ENCODE results near the gene RIBC1. TPM values are rescaled to one million over a fixed set of nuclear protein-coding genes. Genes with fewer than 3 reads are reported as not detected.

RIBC1 gene
- total and polyA plus RNA-seq, 2 experiments from 2014 or later = 0.45 to 0.55 TPM

DNA sequence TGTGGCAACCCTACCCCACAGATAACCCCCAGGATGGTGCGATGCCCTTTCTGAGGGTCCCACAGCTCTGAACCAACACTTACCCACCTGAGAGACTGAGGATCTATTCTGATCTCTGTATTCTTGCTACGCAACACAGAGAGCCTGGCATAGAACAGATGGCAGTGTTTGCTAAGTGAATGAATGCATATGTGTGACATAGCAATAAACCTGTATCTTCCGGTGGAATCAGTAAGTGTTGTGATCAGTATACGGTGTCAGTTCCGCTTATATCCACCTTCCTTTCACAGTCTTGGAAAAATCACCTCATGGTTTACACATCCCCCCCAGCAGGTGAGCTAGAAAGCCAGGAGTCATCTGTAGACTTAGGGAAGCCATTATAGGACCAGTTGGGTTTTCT is 17.4 kb downstream of the RIBC1 start:
- DNase-seq (ENCODE audit: low spot score) (no peak), ATAC-seq (no peak)

More for the DNA sequence above, 17.4 kb downstream of the RIBC1 start:
- H3K4me3 Mint-ChIP-seq = peak overlapping the region; percentile 77
- TF ChIP-seq NANOG (IDR thresholded peaks at IDR 0.05; ENCODE audit: borderline replicate concordance) (no peak), ZNF114 (CRISPR knock-in tag; IDR thresholded peaks at IDR 0.05) (no peak), REST (IDR thresholded peaks at IDR 0.05; ENCODE audit: unreplicated experiment) (no peak), STAT1 (IDR thresholded peaks at IDR 0.05; ENCODE audit: unreplicated experiment) (no peak), ETS1 (IDR thresholded peaks at IDR 0.05) (no peak), EZH2phosphoT487 (IDR thresholded peaks at IDR 0.05; ENCODE audit: unreplicated experiment) (no peak), POLR2AphosphoS5 (IDR thresholded peaks at IDR 0.05; ENCODE audit: low read depth) (no peak), ZNF331 (CRISPR knock-in tag; IDR thresholded peaks at IDR 0.05; ENCODE audit: low read depth) (no peak)
- Histone ChIP-seq H3K4me3 (peak overlapping the region; percentile 63), H3K27ac (ENCODE audit: low read depth) (no peak overlapping the region), H3K79me2 (replicated peaks; ENCODE audit: insufficient read depth) (no peaks in the 10 kb centered on the region), H3K36me3 (ENCODE audit: insufficient read depth) (no peaks in the 10 kb centered on the region), H3K9me2 (ENCODE audit: insufficient read depth) (no peaks in the 10 kb centered on the region), H3K27me3 (ENCODE audit: insufficient read depth) (peaks cover 21% of the 10 kb centered on the region), H3K4me2 (peak overlapping the region; percentile 86), H3F3A (replicated peaks; ENCODE audit: low read depth) (no peaks in the 10 kb centered on the region), H4K20me1 (replicated peaks; ENCODE audit: insufficient read depth) (no peaks in the 10 kb centered on the region), H3K4me1 (ENCODE audit: insufficient read depth) (peaks cover 6% of the 10 kb centered on the region; the same call in 1 of the 2 replicates), H2AFZ (peak overlapping the region; percentile 96)
- peaks cover 8% of the 10 kb centered on the region for H3K27me3 Mint-ChIP-seq (ENCODE audit: insufficient read depth, low read depth, poor library complexity)
- H3K9me3 Mint-ChIP-seq = no peaks in the 10 kb centered on the region
- H3K36me3 Mint-ChIP-seq (ENCODE audit: low read depth) = no peaks in the 10 kb centered on the region
- H3K4me1 Mint-ChIP-seq = peaks cover 3% of the 10 kb centered on the region
- H3K27ac Mint-ChIP-seq = no peak overlapping the region

All from GM23338 (cell line).